ENCODE data around the gene PACS2.
"Not testable (repeated sequence)": the region's sequence is repeated elsewhere in the genome, so short reads cannot be mapped to it uniquely, and the experiment has no call there.

The PACS2 gene

DNA sequence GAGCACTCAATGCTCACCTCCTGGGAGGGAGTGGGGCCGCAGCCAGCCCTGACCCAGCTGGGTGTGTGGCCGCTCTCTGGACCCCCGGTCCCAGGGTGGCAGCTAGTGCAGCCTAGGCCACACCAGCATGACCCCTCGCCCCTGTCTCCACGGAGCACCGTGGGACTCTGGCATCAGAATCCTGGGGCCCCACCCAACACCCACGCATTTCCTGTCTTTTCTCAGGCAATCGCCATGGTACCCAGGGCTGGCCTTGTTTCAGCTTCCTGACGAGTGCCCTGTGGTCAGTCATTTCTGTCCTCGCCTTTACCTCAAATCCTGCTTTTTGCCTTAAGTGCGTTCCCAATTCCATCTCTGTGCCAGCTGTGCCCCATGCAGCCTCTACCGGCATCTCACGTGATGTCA is 15.9 kb downstream of the PACS2 start:
- TF ChIP-seq, protein P1, sequence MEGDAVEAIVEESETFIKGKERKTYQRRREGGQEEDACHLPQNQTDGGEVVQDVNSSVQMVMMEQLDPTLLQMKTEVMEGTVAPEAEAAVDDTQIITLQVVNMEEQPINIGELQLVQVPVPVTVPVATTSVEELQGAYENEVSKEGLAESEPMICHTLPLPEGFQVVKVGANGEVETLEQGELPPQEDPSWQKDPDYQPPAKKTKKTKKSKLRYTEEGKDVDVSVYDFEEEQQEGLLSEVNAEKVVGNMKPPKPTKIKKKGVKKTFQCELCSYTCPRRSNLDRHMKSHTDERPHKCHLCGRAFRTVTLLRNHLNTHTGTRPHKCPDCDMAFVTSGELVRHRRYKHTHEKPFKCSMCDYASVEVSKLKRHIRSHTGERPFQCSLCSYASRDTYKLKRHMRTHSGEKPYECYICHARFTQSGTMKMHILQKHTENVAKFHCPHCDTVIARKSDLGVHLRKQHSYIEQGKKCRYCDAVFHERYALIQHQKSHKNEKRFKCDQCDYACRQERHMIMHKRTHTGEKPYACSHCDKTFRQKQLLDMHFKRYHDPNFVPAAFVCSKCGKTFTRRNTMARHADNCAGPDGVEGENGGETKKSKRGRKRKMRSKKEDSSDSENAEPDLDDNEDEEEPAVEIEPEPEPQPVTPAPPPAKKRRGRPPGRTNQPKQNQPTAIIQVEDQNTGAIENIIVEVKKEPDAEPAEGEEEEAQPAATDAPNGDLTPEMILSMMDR (IDR thresholded peaks at IDR 0.05): no peak
- no peak for TF ChIP-seq ZFX (IDR thresholded peaks at IDR 0.05; ENCODE audit: borderline replicate concordance)
- H3K27ac ChIP-seq: no peak overlapping the region

GRCh38 chr14:105331575-105332349 is 17.2 kb downstream of the PACS2 start:
- H3K27ac ChIP-seq: no peak overlapping the region
- no peak for TF ChIP-seq ZFX (IDR thresholded peaks at IDR 0.05; ENCODE audit: borderline replicate concordance)
- TF ChIP-seq, protein P1 (IDR thresholded peaks at IDR 0.05): no peak

DNA sequence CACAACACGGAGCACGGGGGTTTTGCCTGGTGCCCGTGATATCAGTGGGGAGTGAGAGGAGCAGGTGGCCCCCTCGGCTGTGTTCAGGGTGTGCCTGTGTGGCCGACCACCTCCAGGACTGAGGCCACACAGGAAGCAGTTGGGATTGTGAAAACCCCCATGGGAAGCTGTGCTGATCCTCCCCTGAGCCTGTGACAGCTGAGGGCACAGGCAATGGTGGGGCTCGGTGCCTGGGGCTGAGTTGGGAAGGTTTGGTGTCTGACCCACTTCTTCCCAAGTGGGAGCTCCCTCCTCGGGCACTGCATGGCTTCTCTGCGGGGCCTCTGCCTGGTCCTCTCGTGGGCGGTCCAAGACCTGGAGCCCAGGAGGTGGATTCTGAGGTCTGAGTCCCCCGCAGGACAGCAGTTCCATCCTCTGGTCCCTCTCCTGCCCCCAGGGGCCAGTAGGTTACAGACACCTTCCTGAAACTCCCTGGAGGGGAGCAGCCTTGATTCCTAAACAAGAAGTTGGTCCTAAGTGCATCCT is 17.9 kb downstream of the PACS2 start:
- H3K27ac ChIP-seq: no peak overlapping the region
- no peak for TF ChIP-seq ZFX (IDR thresholded peaks at IDR 0.05; ENCODE audit: borderline replicate concordance)
- TF ChIP-seq, protein P1 (IDR thresholded peaks at IDR 0.05): no peak

DNA sequence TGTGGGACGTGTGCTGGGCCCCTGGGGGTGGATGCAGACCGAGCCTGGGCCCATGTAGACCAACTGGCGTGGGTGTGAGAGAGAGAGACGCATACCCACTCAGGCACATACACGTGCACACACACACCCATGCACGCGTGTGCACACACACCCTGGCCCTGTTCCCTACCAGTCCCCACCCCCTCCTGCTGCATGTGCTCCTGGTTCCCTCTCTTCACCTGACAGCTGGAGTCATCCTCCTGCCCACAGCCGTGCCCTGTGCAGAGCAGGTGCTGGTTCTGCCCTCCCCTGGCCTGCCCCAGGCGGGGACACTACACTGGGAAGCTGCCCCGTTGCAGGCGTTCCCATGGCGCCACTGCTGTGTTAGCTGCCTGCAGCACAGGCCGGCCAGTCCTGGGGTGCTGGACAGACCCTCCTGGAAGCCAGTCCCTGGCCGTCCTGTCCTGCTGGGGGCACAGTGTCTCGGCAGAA is 18.5 kb downstream of the PACS2 start:
- TF ChIP-seq, protein P1 (IDR thresholded peaks at IDR 0.05): no peak
- no peak for TF ChIP-seq ZFX (IDR thresholded peaks at IDR 0.05; ENCODE audit: borderline replicate concordance)
- H3K27ac ChIP-seq: no peak overlapping the region

DNA sequence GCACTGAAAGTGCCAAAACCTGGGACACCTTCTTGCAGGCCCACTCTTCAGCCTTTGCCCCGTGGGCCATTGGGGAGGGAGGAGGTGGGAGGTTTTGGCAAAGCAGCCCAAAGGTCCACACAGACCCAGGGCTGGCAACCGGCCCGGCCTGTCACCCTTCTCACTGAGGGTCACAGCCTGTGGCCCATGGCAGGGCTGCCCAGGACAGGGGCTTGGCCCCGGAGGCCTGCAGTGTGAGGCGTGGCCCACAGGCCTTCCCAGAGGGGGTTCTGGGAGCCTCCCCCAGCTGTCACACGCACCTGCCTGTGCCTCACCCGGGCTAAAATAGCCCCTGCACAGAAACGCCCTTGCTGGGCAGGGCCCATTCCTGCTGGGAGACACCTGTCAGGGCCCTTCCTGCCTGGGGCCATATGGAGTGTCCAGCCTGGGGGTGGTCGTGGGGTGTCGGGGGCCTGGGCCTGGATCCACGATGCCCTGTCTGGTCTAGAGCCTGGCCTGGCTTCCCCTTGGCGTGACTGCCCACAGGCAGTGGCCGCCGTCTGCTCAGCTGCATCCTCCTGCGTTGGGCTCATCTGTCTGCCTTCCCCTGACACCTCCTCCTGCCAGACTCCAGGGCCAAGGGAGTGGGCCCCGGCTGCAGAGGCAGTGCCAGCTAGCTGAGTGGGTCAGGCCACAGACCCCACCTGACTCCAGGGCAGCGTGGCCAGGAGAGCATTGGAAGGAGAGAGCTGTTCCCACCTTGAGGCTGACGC is 19.2 kb downstream of the PACS2 start:
- H3K27ac ChIP-seq: no peak overlapping the region
- no peak for TF ChIP-seq ZFX (IDR thresholded peaks at IDR 0.05; ENCODE audit: borderline replicate concordance)
- TF ChIP-seq, protein P1 (IDR thresholded peaks at IDR 0.05): no peak

DNA sequence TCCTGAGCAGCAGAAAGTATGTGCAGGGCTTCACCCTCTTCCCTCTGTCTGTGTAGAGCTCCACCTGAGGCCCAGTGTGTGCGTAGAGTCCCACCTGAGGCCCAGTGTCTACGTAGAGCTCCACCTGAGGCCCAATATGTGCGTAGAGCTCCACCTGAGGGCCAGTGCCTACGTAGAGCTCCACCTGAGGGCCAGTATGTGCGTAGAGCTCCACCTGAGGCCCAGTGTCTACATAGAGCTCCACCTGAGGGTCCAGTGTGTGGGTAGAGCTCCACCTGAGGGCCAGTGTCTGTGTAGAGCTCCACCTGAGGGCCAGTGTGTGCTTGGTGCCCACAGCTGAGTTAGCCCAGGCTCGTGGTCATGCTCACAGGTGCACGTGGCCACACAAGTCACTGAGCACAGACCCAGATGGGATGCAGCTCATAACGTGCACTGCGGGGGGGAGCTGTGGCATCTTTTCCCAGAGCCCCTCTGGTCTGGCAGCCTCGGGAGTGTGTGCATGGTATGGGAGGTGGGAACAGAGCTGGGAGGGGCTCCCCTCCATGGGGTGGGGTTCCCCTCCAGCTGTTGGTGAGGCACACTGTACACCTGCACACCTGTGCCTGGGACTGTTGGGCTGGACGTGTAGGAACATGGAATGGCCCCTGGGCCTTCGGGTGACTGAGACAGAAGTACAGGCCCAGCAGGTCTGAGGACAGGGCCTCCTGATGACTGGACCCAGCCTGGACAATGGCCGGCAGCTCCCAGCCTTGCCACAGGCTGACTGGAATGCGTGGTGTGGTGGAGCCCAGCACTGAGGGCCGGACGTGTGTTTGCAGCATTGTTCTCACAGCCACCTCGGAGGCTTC is 20.1 kb downstream of the PACS2 start:
- H3K27ac ChIP-seq: no peak overlapping the region
- TF ChIP-seq ZFX (IDR thresholded peaks at IDR 0.05; ENCODE audit: borderline replicate concordance): no peak
- TF ChIP-seq, protein P1 (IDR thresholded peaks at IDR 0.05): no peak

DNA sequence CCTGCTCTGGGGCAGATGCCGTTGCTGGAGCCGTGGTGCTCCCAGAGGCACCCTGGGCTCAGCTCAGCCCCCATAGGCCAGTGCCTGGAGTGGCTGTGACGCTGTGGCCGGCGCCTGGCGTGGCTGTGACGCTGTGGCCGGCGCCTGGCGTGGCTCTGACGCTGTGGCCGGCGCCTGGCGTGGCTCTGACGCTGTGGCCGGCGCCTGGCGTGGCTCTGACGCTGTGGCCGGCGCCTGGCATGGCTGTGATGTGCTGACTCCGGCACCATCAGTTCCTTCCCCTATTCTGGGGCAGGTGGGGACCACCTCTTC is 20.6 kb downstream of the PACS2 start:
- not testable (repeated sequence) for H3K27ac ChIP-seq
